ENCODE results near the gene MILR1.

Gene MILR1

DNA sequence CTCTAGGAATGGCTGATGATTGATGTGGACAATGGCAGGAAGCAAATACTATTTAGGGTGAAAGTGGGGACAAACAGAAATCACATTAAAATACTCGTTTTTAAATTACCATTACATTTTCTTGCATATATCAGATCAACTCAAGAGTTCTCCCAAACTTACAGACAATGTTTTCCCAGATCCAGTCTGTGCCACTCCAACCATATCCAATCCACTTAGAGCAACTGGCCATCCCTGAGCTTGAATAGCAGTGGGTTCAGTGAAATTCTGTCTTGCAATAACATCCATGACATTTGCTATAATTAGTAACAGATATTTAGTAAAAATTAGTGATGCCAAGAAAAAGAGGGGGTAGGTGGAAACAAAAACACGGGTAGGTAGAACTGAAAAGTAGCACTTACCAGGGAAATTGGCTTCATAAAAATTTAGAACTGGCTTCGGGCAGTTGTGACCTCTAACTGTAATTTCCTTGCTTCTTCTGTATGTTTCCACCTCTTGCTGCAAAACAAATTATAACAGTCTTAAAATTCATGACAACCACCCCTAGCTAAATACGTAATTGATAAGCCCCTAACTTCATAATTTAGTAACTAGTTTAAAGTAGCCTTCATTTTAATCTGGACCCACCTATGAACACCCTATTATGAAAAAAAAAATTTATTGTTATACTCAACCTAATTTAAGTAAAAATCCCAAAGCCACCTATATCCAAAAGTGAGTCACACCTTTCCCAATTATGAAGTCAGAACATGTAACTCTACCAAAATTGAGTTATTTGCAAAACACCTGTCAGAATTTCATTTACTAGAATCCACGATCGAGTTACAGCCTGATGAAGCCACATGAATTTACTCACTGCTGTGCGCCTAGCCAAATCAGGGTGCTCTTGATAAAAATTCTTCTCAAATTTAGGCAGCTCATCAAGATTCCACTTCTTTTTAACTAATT, 55.2 kb downstream of the MILR1 start:
- no peak for DNase-seq

DNA sequence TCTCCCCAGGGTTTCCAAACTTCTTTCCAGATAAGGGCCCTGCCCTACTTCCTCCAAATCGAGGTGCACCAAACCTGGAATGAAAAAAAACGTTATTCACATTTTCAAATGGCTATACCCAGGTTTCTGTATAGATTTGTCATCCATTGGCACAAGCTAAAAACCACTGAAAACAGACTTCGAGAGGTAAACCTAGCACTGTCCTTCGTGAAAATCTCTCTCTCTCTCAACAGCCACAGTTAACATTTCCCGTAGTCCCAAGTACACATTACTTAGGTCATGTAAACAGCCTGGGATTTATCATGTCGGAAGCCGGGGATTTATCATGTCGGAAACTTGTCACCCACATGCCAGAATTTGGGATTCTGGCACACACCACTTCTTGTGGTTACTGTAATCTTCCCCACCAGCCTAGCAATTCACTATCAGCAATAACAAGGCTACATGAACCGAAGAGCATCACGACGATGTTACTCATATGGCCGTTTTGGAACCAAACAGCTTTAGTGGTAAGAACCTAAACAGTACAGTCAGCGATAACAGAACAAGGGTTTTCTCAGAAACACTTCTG, 55.9 kb downstream of the MILR1 start:
- no peak for DNase-seq

DNA sequence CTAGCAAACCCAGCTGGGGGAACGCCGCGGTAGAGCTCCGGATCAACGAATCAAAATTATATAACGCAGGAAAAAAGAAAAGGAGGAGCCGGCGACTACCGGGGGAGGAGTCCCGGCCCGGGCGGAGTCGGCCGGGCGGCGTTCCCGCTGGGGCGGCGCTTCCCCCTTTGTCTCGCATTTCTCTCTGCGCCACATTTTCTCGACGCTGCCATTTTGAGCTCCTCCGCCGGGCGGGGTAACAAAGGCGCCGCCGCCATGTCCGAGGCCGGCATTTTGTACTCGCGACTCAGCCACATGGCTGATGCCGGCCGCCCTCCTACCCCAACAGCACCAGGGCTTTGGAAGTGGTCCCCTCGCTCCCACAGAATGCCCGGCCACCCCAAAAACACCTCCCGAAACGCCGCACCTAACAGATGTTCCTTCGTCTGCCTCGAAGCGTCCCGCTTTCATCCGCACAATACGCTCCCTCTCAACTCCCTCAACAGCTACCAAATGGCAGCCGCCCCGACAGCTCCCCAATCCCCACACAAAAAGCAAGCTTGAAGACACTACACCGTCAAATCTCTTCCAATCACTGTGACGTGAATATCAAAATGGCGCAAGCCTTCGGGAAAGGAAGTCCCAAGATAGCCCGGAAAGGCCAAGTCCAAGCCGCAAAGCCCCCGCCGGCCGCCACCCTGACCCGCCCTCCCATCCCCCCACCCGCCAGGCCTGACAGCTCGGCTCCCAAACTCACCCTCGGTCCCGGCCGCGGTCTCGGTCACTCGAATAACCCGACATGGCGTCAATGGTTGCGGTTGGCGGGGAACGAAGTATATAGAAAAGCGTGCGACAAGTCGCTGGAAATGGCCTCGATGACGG, 56.7 kb downstream of the MILR1 start:
- DNase-seq, result peak; percentile 84

DNA sequence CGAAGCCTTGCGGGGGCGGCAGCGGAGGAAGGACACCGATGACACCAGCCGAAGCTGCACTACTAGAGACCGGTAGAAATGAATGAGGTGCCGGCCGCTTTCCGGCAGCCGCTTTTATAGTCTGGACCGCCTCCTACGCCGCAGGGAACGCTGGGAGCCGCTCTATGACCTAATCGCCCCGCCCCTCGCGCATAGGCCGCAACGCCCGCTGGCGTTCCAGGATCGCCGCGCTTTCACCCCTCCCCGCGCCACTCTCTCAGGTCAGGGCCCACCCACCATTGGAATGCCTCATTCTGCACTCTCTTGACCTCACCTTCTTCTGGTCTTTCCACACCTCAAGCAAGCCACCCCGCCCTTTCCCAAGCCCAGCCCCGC, 57.3 kb downstream of the MILR1 start, which contains the start of gene DDX5:
TSS of gene DDX5 (minus strand) at position 89 of the 375 bp plus-strand sequence. CDS start 170 bp downstream, outside the sequence.
- peak; percentile 97 for DNase-seq

DNA sequence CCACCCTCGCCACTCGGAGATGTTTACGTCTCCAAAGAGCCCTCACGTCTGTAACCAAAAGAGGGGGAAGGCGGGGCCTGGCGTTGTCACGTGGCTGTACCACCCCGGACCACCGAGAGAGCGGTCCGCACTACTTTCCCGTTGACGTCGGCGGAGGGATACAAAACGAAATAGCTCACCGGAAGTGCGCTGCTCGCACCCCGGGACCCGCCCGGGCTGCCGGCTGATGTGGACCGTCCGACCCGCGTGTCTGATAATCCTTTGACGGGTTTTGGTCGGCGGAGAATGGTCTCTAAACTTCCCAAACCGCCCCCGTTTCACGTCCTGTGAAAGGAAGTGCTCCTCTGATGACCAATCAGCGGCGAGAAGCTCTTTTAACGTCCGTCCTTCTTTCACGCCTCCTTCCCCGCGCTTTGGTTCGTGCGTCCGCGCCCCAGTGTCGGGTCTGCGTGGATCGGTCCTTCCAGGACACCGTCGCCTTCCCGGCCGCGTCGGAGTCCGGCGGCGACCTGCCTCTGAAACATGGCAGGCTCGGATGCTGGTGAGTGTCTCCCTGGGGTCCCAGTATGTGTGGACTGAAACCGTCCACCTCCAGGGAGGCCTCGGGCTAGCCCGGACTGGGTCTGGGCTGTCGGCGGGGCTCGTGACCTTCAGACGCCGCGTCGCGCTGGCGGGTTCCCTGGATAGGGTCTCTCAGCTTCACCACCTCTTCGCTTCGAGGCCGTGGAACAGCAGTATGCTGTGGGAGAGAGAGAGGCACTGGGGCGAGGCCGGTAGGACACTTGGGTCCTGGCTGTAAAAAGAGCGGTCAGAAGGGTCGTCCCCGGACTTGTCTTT, 57.9 kb downstream of the MILR1 start, which contains the start of gene CEP95:
TSS of gene CEP95 (plus strand) at position 402 of the 837 bp plus-strand sequence. CDS start at position 523, 121 bp downstream.
- peak; percentile 92 for DNase-seq

DNA sequence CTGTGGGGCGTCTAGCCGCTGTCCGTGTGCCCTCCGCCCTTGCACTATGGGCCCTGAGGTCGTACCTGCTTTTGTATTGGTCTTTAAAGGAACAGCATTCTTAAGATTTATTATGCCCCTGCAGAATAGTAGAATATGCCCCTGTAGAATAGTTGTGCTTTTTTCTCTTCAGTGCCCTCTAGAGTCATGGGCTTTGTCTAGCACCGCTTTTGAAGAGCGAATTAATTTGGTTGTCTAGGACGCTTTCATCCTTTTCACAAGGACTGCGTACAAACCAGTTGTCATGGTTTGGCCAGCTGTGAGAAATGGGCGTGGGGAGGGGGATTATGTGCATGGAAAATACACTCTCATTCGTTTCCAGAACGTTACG, 58.5 kb downstream of the MILR1 start:
- DNase-seq, result no peak

DNA sequence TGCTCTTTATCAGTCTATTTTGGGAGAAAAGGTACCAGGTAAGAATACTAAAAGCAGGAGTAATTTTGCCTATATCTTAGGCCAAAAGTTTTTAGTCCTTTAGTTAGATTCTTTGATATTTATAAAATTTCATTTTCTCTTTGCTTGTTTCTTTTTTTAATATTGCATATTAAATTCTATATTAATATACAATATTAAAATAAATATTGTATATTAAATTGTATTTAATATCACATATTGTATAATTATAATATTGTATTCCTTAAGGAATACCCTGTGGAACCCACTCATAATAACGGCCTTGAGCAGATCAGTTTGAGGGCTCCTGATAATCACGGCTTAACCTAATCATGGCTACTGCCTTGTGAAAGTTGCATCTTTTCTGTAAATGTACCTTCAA, 59.8 kb downstream of the MILR1 start:
- DNase-seq, result no peak

DNA sequence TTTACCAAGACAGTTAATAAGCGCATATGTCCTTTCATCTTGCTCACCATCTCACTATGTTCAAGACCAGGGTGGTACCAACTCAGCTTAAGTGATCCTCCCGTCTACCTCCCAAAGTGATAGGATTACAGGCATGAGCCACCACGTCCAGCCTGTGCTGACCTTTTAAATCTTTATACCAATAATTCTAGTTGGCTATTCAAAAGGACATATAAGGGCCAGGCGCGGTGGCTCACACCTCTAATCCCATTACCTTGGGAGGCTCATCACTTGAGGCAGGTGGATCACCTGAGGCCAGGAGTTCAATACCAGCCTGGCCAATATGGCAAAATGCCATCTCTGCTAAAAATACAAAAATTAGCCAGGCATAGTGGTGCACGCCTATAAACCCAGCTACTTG, 60.3 kb downstream of the MILR1 start:
- DNase-seq, result no peak

DNA sequence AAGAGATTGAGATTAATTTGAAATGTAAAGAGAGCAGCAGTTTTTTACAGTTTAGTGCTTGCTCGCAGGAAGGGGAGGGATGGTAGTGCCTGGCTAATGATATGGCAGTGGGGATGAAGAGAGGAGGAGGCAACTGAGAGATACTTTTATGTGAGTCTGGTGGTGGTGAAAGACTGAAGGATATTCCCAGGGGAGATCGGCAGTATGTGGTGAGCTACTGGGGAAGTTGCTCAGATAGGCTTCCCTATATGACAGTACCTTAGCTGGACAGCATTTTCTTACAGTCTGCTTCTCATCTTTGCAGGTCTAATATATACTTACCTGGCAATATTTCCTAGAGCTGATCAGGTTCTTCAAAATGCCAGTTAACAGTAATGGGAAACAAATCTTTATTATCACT, 66.5 kb downstream of the MILR1 start:
- no peak for DNase-seq

DNA sequence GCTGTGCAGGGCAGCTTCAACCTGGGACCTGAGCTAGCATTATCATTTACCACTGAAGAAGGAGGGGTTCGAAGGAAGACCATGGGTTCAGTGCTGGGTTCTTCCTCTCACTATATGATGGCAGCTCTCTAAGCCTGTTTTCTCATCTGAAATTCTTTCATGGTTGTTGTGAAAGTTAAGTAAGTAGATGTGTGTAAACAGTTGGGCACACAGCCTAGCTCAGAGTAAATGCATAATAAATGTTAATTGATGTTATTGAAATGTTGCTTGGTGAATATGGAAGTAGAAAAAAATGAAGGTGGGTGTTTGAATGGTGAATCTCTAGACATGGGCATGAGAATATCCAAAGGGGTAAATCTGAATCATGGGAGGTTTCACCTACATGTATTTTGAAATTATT, 66.9 kb downstream of the MILR1 start:
- no peak for DNase-seq

Measured in activated T-cell treated with anti-CD3 and anti-CD28 coated beads, Interleukin-2, amount 50 U/mL, for 1 hour (primary cell).